Immature natural killer cell (primary cell): ENCODE measurements around the gene POLA1. TPM values are rescaled to one million over a fixed set of nuclear protein-coding genes. Genes with fewer than 3 reads are reported as not detected.

Experiments
- DNase-seq, 3 donors: peaks; one replicate each; pipeline ENCODE4 v3.0.0; 2022; ENCODE audit warnings: mixed read lengths in 1 of 3
- H3K27ac Mint-ChIP-seq, 6 donors: one replicate each; pipeline ENCODE4 v1.8.0; 2020; ENCODE audit warnings: mixed read lengths in 6 of 6, mild to moderate bottlenecking in 5 of 6, inconsistent platforms in 4 of 6, moderate library complexity in 3 of 6
- H3K27me3 Mint-ChIP-seq, 3 donors: one replicate each; pipeline ENCODE4 v1.8.0; 2020 to 2021; ENCODE audit warnings: low read depth in 3 of 3, mild to moderate bottlenecking in 3 of 3, mixed read lengths in 3 of 3, moderate library complexity in 3 of 3, inconsistent platforms in 1 of 3
- H3K36me3 Mint-ChIP-seq, 3 donors: one replicate each; pipeline ENCODE4 v1.8.0; 2020; ENCODE audit warnings: mixed read lengths in 3 of 3, inconsistent platforms in 2 of 3, mild to moderate bottlenecking in 2 of 3
- H3K4me1 Mint-ChIP-seq, 2 donors: one replicate each; pipeline ENCODE4 v1.8.0; 2020; ENCODE audit warnings: inconsistent platforms in 2 of 2, mild to moderate bottlenecking in 2 of 2, mixed read lengths in 2 of 2, moderate library complexity in 1 of 2
- H3K4me3 Mint-ChIP-seq, 5 donors: one replicate each; pipeline ENCODE4 v1.8.0; 2020; ENCODE audit warnings: mild to moderate bottlenecking in 5 of 5, mixed read lengths in 5 of 5, inconsistent platforms in 3 of 5, moderate library complexity in 3 of 5
- H3K9me3 Mint-ChIP-seq, 6 donors: one replicate each; pipeline ENCODE4 v1.8.0; 2020; ENCODE audit warnings: mild to moderate bottlenecking in 6 of 6, mixed read lengths in 6 of 6, inconsistent platforms in 4 of 6, moderate library complexity in 3 of 6
- polyA plus RNA-seq, 3 donors: library from polyadenylated mRNA; unstranded; fragments of 300-500 nt; fragmentation: Illumina TruSeq; gene quantifications; one replicate each; pipeline ENCODE4 v1.2.3, GENCODE V29; 2021

Gene POLA1
- polyA plus RNA-seq, 3 donors from 2014 or later = 3.8 to 6.5 (median 3.9) TPM

- Mint-ChIP-seq H3K27me3 (peaks cover 0 to 3% (median 0%) of the 10 kb centered on the region in 3 donors), H3K9me3 (no peaks in the 10 kb centered on the region), H3K36me3 (no peaks in the 10 kb centered on the region), H3K4me1 (no peaks in the 10 kb centered on the region), H3K4me3 (no peak overlapping the region), H3K27ac (no peak overlapping the region)
- no peak for DNase-seq
Observed at GRCh38 chrX:25039036-25039435, 345.3 kb downstream of the POLA1 start.

GRCh38 chrX:25043192-25043591 lies 349.5 kb downstream of the POLA1 start:
- Mint-ChIP-seq H3K36me3 (no peaks in the 10 kb centered on the region), H3K4me1 (no peaks in the 10 kb centered on the region), H3K9me3 (peaks cover 0 to 2% (median 0%) of the 10 kb centered on the region in 6 donors), H3K27me3 (peaks cover 0 to 7% (median 2%) of the 10 kb centered on the region in 3 donors), H3K4me3 (no peak overlapping the region), H3K27ac (no peak overlapping the region)
- DNase-seq = no peak

Other genes with a start within 250 kb of the POLA1 start
- 10 to 100 TPM; 48.4 to 65.8 (median 59.6) TPM for gene PDK3, start 228.6 kb upstream of the POLA1 start, polyA plus RNA-seq
- under 1 TPM in 2 of 3 donors, not detected in 1; 0.10 to 0.11 TPM for gene PCYT1B, start 46.6 kb upstream of the POLA1 start, polyA plus RNA-seq